C1 segment of cervical spinal cord (tissue), 14 donors: ENCODE results near the gene SRL.
A peak's percentile ranks its signal among the peaks of the same experiment; 100 is the strongest.

Source experiments
- DNase-seq, 14 donors: peaks; one replicate each; lab custom pipeline; 2025; lab: John Stamatoyannopoulos, UW

Gene SRL

DNA sequence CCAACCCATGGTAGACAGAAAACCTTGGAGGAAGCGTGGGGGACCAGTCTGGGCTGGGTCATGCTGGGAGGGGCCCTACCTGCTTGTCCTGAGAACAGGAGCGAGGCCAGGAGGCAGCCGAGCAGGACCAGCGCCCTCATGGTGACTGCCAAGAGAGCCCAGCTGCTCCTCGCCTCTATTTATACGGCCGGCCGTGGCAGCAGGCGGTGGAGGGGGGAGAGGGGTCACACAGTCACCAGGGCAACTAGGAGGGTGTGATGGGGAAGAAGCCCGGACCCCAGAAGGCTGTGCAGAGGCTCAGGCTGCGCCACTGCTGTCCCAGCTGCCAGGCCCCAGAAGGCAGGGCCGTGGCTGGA is at the start of gene SRL:
Gene SRL, minus strand, starts transcription at position 153 of the 356 bp plus-strand sequence. Its CDS starts 13 bp downstream, at position 140.
- DNase-seq: peak in 1 of 14 donors; percentile 6

DNA sequence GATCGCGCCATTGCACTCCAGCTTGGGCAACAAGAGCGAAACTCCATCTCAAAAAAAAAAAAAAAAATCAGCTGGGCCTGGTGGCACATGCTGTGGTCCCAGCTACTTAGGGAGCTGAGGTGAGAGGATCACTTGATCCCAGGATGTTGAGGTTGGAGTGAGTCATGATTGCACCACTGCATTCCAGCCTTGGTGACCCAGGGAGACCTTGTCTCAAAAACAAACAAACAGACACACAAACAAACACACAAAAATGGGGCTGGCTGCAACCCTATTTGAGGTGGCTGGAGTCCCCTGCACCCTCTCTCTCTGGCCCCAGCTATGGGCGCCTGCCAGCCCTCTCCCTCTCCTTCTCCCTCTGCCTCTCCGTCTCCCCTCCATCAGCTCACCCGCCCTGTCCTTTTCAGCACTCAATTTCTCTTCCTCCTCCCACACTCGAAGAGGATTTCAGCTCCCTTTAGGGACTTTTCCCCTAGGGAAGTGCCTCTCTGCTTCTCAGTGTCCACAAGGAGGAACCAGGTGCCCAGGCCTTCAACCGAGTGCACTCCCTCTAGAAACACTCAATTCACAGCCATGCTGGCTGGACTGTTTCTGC is 48.5 kb upstream of the SRL start:
- no peak for DNase-seq

DNA sequence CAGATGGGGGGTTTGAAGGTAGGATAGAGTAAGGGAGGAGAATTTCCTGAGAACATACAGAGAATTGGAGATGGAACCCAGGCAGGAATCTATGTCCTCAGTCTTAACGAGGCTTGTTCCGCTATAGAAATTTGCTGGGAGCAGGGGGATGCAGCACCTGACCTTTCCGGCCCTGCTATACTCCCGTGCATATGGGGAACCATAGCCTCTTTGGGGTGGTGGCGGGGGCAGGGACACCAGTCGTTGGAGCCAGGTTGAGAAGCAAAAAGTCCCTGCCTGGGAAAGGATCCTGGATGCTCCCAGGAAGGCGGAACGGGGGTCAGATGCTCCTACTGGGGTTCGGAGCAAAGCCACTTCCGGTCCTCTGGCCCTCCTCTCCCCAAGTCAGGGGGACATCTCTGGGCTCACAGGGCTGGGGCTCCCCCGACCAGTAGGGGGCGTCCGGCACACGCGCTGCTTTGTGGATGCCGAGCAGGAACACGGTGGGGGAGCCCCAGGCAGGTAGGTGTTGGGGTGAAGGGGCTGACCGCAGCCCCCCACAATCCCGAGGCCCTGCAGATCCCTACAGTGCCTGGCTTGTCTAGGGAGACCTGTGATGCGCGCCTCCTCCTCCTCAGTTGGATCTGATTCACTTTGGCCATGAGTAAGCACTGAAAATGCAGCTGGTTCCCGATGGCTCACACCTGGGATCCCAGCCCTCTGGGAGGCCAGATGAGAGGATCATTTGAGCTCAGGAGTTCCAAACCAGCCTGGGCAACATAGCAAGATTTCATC is 46.5 kb upstream of the SRL start:
- DNase-seq: peak in 12 of 14 donors; percentile 11 to 77 (median 41)

DNA sequence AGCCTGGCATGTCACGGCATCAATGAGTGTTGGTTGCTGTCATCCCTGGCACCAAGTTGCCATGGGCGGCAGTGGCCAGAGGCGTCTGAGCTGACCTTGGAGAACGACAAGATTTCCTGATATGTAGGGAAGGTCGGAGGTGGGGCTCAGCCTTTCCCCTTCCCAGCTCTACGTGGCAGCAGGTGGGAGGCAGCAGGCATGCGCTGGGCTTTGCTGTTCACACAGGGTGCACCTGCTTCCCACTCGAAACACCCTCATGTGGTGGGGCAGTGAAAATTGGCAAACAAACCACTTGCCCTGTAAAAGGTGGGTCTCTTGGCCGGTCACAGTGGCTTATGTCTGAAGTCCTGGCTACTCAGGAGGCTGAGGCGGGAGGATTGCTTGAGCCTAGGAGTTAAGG is 43.3 kb upstream of the SRL start:
- DNase-seq: no peak

DNA sequence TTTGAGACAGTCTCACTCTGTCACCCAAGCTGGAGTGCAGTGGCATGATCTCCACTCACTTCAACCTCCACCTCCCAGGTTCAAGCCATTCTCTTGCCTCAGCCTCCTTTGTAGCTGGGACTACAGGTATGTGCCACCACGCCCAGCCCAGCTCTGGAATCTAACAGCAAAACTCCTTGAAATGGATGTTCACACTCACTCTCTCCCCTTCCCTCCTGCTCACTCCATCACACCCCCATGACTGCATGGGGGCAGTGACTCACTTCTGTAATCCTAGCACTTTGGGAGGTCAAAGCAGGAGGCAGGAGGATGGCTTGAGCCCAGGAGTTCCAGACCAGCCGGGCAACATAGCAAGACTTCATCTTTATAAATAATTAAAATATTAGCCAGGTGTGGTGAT is 42.1 kb upstream of the SRL start:
- DNase-seq: no peak

DNA sequence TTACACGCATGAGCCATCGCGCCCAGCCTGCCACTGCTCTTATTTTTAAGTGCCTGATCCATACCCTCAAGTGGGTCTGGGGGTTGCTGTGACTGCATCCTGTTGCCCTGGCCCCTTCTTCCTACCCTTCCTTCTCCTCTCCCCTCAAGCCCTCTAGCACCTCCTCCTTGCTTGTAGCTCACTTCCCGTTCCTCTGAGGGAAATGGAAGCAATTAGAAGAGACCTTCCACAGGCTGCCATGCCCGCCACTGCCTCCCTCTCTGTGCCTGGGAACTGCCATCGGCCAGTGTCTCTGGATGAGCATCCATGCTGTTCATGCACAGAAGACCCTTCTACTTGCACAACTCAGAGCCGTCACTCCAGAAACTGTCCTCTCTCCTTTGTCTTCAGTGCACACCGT is 41.6 kb upstream of the SRL start:
- no peak for DNase-seq

DNA sequence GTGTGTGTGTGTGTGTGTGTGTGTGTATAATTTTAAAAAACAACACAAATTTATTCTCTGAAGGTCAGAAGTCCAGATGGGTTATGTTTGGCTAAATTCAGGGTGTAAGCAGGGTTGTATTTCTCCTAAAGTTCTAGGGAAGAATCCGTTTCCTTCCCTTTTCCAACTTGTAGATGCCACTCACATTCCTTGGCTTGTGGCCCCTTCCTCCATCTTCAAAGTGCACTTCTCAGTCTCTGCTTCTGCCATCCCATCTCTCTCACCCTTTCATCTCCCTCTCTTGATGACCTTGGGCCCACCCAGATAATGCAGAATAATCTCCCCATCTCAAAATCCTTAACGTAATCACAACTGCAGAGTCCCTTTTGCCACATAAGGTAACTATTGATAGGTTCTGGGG is 38.7 kb upstream of the SRL start:
- no peak for DNase-seq

DNA sequence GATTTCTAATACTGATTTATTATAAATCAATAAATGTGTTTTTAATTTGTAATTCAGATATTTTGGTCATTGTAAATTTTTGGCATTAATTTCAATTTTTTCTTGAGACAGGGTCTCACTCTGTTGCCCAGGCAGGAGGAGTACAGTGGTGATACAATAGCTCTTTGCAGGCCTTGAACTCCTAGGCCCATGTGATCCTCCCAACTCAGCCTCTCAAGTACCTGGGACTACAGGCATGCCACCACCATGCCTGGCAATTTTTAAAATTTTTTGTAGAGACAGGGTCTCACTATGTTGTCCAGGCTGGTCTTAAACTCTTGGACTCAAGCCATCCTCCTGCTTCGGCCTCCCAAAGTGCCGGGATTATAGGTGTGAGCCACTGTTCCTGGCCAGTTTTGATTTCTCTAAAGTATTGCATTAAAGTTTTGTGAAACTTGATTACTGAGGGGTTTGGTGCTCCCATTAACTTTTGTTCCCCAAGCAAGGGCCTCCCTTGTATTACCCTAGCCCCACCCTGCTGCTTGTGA is 36.2 kb upstream of the SRL start:
- DNase-seq: no peak

DNA sequence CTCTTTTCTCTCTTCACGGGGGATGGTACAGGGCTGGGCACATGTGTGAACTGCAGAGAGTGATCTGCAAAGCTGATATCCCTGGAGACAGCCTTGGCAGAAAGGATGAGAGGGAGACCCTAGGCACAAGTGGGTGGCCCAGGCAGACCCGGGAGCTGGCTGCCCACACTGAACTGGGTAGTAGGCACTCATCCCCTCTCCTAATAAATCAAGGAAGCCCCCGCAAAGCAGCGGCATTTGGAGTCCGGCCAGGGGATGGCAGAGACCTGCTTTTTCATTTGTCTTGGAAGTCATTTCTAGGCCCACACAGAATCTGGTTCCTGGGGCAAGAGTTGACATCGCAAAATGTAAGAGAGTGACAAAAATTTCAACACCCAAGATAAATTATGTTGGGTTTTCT is 34.0 kb upstream of the SRL start:
- no peak for DNase-seq

DNA sequence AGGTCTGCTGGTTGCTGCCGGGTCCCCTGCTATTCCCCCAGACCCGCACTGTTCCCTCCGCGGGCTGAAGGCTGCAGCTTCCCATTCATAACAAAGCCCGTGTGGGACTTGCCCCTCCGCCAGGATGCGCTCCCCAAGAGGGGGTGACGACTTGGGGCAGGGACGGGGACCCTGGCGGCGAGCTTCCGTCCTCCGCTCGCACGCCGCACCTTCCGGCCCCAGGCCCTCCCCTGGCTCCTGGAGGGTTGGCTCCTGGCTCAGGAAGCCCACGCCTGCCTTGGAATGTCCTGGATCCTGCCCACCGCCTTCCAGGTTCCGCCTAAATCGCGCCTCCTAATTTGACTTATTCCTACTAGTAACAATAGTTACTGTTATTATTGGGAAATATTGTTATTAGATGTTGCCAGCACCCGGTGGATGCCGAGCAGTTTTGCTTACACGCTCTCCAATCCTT is 32.0 kb upstream of the SRL start:
- DNase-seq: peak in 5 of 14 donors; percentile 30 to 51 (median 44)

DNA sequence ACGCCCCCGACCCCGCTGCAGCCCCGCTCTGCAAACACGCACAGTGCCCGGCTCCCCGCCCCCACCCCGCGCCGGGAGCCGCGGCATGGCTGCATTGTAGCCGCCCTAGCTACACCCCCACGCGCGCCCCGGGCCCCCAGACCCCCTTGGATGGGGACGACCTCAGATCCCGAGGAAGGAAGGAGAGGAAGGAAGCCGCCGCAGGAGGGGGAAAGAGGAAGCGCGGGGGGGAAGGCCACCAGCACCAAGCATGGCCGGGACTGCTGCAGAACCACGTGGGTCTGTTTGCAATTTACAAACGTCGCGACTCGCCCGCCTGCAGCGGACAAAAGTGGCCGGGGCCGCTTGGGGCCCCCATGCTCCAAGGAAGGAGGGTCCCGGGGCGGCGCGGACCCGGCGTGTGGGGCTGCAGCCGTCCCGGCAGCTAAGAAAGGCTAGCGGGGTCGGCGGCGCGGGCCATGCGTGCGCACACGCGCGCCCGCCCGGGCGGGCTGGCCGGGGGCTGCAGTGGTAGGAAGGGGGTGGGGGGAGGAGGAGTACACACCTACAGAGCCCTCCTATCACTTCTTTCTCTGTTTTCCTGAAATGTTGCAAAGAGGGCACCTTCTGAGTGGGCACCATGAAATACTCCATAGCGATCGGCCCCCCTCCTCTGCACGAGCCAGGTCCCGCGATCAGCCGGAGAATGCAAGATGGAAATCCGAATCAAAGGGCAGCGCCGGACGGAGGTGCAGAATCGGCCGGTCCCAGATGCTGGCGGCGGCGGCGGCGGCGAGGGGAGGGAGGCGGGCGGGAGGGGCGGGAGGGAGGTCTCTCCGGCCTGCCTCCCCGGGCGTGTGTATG is 30.5 kb upstream of the SRL start:
- DNase-seq: peak in 12 of 14 donors; percentile 41 to 88 (median 74)

DNA sequence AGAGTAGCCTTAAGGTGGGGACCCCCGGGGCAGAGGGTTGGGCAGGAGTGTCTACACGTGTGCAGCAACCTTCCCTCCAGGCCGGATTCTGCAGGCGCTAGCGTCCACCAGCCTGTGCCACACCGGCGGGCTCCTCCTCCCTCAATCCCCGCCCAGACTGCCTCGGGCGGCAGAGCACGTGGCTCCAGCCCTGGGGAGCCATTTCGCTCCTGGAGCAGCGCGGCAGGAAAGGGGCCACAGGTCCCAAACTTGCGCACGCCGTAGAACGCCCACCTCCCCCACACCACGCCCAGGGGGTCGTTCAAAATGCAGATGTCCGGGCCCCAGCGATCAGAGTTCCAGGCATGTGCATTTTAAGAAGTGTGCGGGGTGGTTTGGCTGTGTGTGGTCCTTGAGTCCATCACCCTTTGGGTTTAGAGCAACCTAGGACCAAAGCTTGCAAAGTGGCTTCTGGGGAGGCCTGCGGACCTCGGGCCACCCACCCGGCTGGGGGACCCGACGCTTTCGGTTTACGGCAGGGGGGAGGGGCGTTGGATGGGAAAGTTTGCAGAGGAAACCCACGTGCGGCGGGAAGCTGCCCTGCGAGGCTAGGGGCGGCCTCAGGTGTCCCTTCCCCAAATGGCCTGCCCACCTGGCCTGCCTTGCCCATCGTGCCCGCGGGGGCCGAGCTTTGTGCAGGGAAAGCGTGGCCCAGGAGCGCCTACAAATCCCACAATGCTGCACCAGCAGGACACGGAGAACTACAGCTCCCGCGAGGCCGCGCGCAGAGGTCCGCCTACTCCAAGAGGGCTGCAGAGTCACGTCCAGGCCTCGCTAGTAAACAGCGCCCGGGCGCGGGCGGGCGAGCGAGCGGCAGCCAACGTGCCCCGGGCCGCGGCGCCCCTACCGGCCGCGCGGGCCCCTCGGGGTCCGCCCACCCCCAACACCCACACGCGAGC is 29.6 kb upstream of the SRL start:
- peak in 13 of 14 donors; percentile 41 to 91 (median 85) for DNase-seq

DNA sequence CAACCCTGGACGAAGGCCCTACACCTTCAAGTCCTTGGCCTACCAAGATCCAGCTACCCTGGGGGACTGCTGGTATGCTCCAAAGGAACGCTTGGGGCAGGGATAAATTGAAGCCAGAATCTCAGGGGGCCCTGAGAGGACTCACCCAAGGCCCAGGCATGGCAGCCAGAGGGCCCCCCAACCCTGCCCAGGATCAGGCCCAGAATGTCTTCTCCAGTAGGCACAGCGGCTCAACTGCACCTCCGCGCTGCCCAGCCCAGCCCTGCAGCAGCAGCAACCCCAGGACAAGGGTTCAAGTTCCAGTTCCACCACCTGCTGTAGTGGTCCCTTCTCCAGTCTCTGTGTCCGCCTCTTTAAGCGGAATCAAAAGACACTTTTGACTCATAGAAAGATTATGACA is 28.7 kb upstream of the SRL start:
- no peak for DNase-seq

DNA sequence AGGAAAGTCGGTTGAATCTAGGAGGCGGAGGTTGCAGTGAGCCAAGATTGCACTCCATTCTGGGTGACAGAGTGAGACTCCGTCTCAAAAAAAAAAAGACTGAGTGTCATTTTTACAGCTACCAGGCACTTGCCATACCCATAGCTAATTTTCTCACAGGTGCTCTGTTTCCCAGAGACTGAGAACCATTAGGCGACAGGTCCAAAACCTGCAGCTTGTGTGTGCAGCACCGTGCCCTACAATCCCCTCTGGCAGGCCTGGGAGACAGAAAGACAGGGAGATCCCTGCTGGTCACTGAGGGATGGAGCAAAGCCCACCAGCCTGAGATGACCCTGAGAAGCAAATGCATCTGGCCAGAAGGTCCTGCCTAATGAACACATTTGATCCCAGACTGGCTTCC is 28.2 kb upstream of the SRL start:
- no peak for DNase-seq

DNA sequence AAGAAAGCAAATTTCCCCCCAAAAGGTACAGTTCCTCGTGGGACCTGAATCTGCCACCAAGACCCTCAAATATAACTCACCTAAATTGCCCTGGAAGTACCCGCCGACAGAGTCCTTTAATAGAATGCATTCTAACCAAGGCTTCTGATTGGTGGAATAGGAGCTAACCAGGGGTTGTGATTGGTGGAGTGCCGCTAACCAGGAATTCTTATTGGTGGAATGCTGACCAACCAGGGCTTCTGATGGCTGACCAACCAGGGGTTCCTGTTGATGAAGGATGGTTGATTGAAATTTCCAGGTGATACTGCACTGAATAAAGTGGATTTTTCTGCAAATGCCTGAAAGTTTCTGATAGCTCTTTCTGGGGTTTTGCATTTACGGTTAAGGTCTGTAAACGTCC is 24.5 kb upstream of the SRL start:
- no peak for DNase-seq

DNA sequence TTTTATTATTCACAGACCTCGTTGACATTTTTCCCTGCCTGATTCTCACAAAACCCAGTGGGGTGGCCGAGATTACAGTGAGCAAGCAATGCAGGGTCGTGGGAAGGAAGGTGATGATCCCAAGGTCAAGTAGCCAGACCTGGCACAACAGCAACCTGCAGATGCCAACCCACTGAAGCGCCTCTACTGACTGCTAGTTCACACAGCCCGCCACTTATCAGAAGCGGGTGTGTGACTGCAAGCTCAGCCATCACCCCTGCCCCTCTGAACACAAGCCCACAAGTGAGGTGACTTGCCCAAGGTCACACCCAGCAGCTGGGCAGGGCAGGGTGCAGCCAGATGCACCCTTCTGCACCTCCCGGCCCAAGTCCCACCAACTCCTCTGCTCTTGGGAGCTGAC is 23.8 kb upstream of the SRL start:
- no peak for DNase-seq

DNA sequence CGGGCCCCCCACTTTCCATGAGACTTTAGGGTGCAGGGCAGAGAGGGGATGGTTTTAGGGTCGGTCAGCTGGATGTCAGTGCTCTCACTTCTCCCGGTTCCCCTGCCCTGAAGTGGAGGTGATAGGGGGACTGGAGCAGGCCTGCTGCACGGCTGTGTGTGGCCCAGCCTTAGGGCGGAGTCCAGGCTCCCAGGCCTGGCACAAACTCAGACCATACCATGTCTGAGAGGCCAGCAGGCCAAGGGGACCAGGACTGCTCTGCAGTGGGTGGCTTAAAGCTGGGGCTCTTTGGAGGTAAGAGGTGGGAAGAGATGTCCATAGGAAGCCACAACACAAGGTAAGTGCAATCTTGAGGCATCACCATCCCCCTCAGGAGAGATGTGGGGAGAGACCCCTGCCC is 22.7 kb upstream of the SRL start:
- no peak for DNase-seq

DNA sequence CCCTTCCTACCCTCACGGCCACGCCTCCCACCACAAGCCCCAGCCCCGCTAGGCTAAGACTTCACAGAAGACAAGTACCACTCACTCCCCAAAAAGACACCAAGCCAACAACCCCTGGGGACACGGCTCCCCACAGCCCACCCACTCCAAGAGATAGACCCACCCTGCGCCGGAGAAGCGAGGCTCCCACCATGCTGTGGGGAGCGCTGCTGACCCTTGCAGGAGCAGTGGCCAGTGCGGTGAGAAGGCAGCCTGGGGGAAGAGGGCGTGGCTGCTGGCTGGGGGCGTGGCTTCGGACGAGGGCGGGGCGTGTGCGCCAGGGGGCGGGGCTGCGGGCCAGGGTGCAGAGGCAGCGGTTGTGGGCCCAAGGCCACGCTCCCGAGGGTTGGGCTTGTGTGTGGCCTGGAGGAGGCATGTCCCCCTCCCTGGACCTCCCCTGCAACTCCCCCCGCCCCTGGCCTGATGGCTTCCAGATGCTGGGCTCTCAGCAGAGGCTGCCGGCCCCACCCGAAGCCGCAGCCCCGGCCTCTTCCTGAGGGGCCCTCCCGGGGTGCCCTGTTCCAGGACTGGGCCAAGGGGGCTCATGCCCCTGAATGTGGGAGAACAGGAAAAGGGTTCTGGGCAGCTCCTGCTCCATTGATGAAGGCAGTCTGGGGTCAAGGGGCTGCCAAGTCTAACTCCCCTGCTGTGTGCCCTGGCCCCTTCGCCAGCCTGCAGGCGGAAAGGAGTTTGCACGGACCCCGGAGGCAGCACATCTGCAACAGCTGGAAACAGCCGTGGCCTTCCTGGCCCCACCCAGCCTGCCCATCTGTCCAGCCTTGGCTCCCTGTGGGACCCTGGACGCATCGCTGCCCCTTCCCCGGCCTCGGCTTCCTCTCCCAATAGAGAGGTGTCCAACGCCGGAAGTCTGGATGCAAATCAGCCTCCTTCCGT is 21.9 kb upstream of the SRL start:
- no peak for DNase-seq

DNA sequence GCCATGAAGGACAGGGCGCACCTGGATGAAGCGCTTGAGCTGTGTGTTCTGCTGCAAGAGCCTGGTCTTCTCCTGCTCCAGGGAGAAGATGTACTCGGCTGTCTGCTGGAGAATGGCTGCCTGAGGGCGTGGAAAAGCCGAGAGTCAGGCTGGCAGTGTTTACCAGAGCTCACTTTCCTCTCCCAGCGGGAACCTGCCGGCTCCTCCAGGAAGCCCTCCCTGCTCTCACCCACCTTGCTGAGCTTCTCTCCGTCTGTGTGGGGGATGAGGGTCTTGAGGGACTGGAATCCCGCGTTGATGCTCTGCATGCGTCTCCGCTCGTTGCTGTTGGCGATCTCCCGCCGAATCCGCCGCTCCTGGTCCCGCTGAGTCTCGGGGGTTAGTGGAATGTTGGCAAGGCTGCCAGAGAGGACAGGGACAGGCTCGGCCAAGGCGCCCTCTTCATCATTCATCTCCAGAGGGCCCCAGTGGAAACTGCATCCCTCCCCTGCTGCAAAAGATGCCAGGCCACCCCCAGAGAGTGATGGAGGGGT is 20.5 kb upstream of the SRL start:
- DNase-seq: no peak
